Heart left ventricle (tissue), 16 donors: ENCODE results near the gene ZCCHC3. TPM values are rescaled to one million over a fixed set of nuclear protein-coding genes. Genes with fewer than 3 reads are reported as not detected.

Source experiments
- ATAC-seq, 4 donors: fragments of 200-7000 bp; cut with Tn5 transposase; one replicate each; pipeline ENCODE4 v1.9.1; 2020 to 2022; ENCODE audit warnings: moderate library complexity in 4 of 4, mild to moderate bottlenecking in 3 of 4, moderate number of reproducible peaks in 1 of 4
- DNase-seq, 5 donors: peaks; one replicate each; pipeline ENCODE4 v3.0.0-alpha.2; 2020
- H3K27ac ChIP-seq, 12 donors: fragments of 200-600 bp; sonication (generic) in 4 of 12; one replicate each; pipeline versions ENCODE4 v1.5.0 to v1.8.0; 2016 to 2022; ENCODE audit warnings: mild to moderate bottlenecking in 2 of 12
- H3K27me3 ChIP-seq, 9 donors: fragments of 200-600 bp; sonication (generic) in 2 of 9; one replicate each; pipeline versions ENCODE4 v1.5.1 to v1.8.0; 2016 to 2022; ENCODE audit warnings: mild to moderate bottlenecking in 3 of 9
- H3K36me3 ChIP-seq, 9 donors: fragments of 200-600 bp; sonication (generic) in 2 of 9; one replicate each; pipeline versions ENCODE4 v1.5.0 to v1.8.0; 2018 to 2022; ENCODE audit warnings: mild to moderate bottlenecking in 2 of 9
- H3K4me1 ChIP-seq, 12 donors: fragments of 200-600 bp; sonication (generic) in 4 of 12; one replicate each; pipeline versions ENCODE4 v1.5.0 to v1.8.0; 2016 to 2022; ENCODE audit warnings: mild to moderate bottlenecking in 3 of 12
- H3K4me3 ChIP-seq, 12 donors: fragments of 200-600 bp; sonication (generic) in 4 of 12; one replicate each; pipeline versions ENCODE4 v1.5.0 to v1.8.0; 2017 to 2022; ENCODE audit warnings: mild to moderate bottlenecking in 9 of 12, moderate library complexity in 4 of 12
- H3K9me3 ChIP-seq, 12 donors: fragments of 200-600 bp; sonication (generic) in 4 of 12; one replicate each; pipeline versions ENCODE4 v1.5.0 to v1.8.0; 2016 to 2022; ENCODE audit warnings: mild to moderate bottlenecking in 1 of 12
- CTCF ChIP-seq, 12 donors: fragments of 200-600 bp; sonication (generic) in 4 of 12; IDR thresholded peaks; one replicate each; pipeline versions ENCODE4 v1.5.0 to v1.8.0; 2018 to 2022; ENCODE audit warnings: antibody characterized with exemption in 12 of 12, mild to moderate bottlenecking in 5 of 12
- POLR2A ChIP-seq, 2 donors: fragments of 450-650 bp; IDR thresholded peaks; one replicate each; pipeline ENCODE4 v1.6.1; 2017; ENCODE audit warnings: antibody characterized with exemption in 2 of 2, mild to moderate bottlenecking in 2 of 2, moderate library complexity in 2 of 2
- WGBS, 4 donors: extraction: QIAGEN DNeasy Blood & Tissue Kit in 2 of 4; methylation state at CpG; one replicate each; pipeline versions ENCODE4 v1.1.5 to v1.1.7; 2013 to 2018; 5-methylcytosine and 5-hydroxymethylcytosine counted together
- intact Hi-C, 10 donors: fragments of 100-400 bp; cut with DNase I; formaldehyde crosslinking; loops; one replicate each; pipeline versions ENCODE4 v1.11.1 to v1.14.2; 2022
- polyA plus RNA-seq, 2 donors: library from polyadenylated mRNA; stranded (reverse); fragments of 200-250 nt; gene quantifications; one replicate each; pipeline ENCODE4 v1.2.3, GENCODE V29; 2013
- total RNA-seq, 9 donors: library from RNA; depleted of rRNA in 2 of 9; stranded (reverse); fragments of >200 nt in 2 of 9; fragmentation: NEBNext Ultra II Directional in 3 of 9; extraction: Animal tissue kit (Norgen Biotek cat#: 25700) in 3 of 9; gene quantifications; one replicate each; pipeline versions ENCODE4 v1.1.0 to v1.2.4, GENCODE V29; 2016 to 2023
- donor health status: ischemic (EF 13 %, LVEDD 7.1; RV severe dilation, severe dysfunction).
- donor health status: healthy with polysubstance abuse.
- donor health status: DM: no; HTN: yes; CAD: no.
- donor health status: DM: no; HTN: no; CAD: no.
- donor health status: ischemic (EF 25% LVEDD 6.9; RV normal size, moderate dysfunction).
- donor health status: ischemic (EF 25% LVEDD 5.7; RV mildly dilated, moderate dysfunction).
- donor health status: healthy.
- donor health status: DM: yes; HTN: yes; CAD: no.
- donor health status: ischemic (EF 35%, LVEDD 5.7; RV mildly dilated, moderate dysfunction).
- donor health status: nonischemic (EF 11% LVEDD 7.7; RV severe dilation, severe dysfunction).
- donor health status: DM: yes; HTN: yes; CAD: no.
- donor health status: PGD.
- donor health status: ischemic (EF 29% LVEDD 5.4; RV normal size, mild dysfunction).
- donor health status: nonischemic (EF 23%, LVEDD 6.1; RV moderate dilation, normal function).

The ZCCHC3 gene
- total and polyA plus RNA-seq, 11 donors = 6.9 to 15.3 (median 9.6) TPM

- TF ChIP-seq POLR2A (IDR thresholded peaks at IDR 0.05) = no peak
- no peak for TF ChIP-seq CTCF (IDR thresholded peaks at IDR 0.05)
- ATAC-seq (peak in 2 of 4 donors; percentile 42 to 75), DNase-seq (no peak)
- no peak within 1 kb of the TSS for H3K4me3 ChIP-seq
- peaks cover 0 to 2% (median 0%) of the 10 kb centered on the region in 9 donors for H3K27me3 ChIP-seq
- WGBS, 4 donors = 59 to 71% (median 61%) methylated on average over 7 of the region's 7 CpGs
- no peaks in the 10 kb centered on the region for H3K9me3 ChIP-seq
- intact Hi-C loops = no loop called here
- peaks cover 0 to 5% (median 0%) of the 10 kb centered on the region in 12 donors for H3K4me1 ChIP-seq
- H3K27ac ChIP-seq = no peak within 1 kb of the TSS
- no peaks in the 10 kb centered on the region for H3K36me3 ChIP-seq
These were observed 40.0 kb upstream of the ZCCHC3 start, which contains the start of gene DEFB132 for GRCh38 chr20:257419-257818. DEFB132 (plus strand) TSS chr20:257724; CDS start chr20:257779, 55 bp downstream.

GRCh38 chr20:258269-258858 is 39.0 kb upstream of the ZCCHC3 start:
- Histone ChIP-seq H3K9me3 (no peaks in the 10 kb centered on the region), H3K4me3 (no peak overlapping the region), H3K27ac (no peak overlapping the region), H3K27me3 (peaks cover 0 to 2% (median 0%) of the 10 kb centered on the region in 9 donors), H3K4me1 (peaks cover 0 to 5% (median 0%) of the 10 kb centered on the region in 12 donors), H3K36me3 (no peaks in the 10 kb centered on the region)
- TF ChIP-seq POLR2A (IDR thresholded peaks at IDR 0.05) = no peak
- TF ChIP-seq CTCF (IDR thresholded peaks at IDR 0.05) = no peak
- intact Hi-C loops = no loop called here
- no peak for ATAC-seq
- no peak for DNase-seq
- WGBS, 4 donors = 56 to 75% (median 68%) methylated on average over 4 of the region's 4 CpGs

GRCh38 chr20:258963-259362 is 38.4 kb upstream of the ZCCHC3 start:
- peaks cover 0 to 5% (median 0%) of the 10 kb centered on the region in 12 donors for H3K4me1 ChIP-seq
- no peak overlapping the region for H3K27ac ChIP-seq
- H3K4me3 ChIP-seq = no peak overlapping the region
- ATAC-seq (no peak), DNase-seq (no peak)
- TF ChIP-seq POLR2A (IDR thresholded peaks at IDR 0.05) = no peak
- peak in 2 of 12 donors; percentile 36 to 42 for TF ChIP-seq CTCF (IDR thresholded peaks at IDR 0.05)
- no peaks in the 10 kb centered on the region for H3K9me3 ChIP-seq
- peaks cover 0 to 2% (median 0%) of the 10 kb centered on the region in 9 donors for H3K27me3 ChIP-seq
- no peaks in the 10 kb centered on the region for H3K36me3 ChIP-seq
- intact Hi-C loops = no loop called here
- 42 to 61% (median 57%) methylated on average over 8 of the region's 8 CpGs for WGBS, 4 donors

- intact Hi-C loops = no loop called here
- peaks cover 0 to 5% (median 0%) of the 10 kb centered on the region in 12 donors for H3K4me1 ChIP-seq
- TF ChIP-seq CTCF (IDR thresholded peaks at IDR 0.05) (no peak), POLR2A (IDR thresholded peaks at IDR 0.05) (no peak)
- H3K36me3 ChIP-seq = no peaks in the 10 kb centered on the region
- no peaks in the 10 kb centered on the region for H3K9me3 ChIP-seq
- H3K27ac ChIP-seq = no peak overlapping the region
- DNase-seq (no peak), ATAC-seq (no peak)
- H3K27me3 ChIP-seq = no peaks in the 10 kb centered on the region
- no peak overlapping the region for H3K4me3 ChIP-seq
- WGBS, 4 donors = 72 to 75% (median 73%) methylated on average over 2 of the region's 2 CpGs
These were observed 37.4 kb upstream of the ZCCHC3 start for GRCh38 chr20:259981-260380.
